GM21360 (cell line): ENCODE results near the gene MS4A6A.
"Not testable (repeated sequence)": the region's sequence is repeated elsewhere in the genome, so short reads cannot be mapped to it uniquely, and the experiment has no call there.

ENCODE experiments used
- ATAC-seq: cut with Tn5 transposase; IDR thresholded peaks from one replicate; pipeline ENCODE4 v1.9.1; 2021; ENCODE audit warnings: mild to moderate bottlenecking, moderate library complexity; ENCODE audit not compliant: unreplicated experiment

Gene MS4A6A

GRCh38 chr11:60130496-60130895 is 52.4 kb downstream of the MS4A6A start:
- no peak for ATAC-seq

DNA sequence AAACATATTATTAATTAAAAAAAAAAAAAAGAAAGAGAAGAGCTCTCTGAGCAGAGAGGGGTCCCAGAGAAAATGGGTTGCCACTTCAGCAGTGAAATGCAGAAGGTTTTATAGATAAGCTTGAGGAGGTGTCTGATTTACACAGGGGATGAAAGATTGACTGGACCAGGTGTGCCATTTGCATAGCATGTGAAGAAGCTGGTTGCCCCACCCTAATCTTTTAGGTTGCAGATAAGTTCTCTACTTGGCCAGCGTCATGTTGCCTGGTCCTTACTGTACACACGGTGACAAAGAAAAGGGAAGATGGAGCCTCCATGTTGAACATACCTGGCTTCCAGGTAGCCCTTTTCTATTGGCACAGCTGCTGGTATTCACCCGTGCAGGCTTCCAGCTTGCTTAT is 53.0 kb downstream of the MS4A6A start:
- no peak for ATAC-seq

DNA sequence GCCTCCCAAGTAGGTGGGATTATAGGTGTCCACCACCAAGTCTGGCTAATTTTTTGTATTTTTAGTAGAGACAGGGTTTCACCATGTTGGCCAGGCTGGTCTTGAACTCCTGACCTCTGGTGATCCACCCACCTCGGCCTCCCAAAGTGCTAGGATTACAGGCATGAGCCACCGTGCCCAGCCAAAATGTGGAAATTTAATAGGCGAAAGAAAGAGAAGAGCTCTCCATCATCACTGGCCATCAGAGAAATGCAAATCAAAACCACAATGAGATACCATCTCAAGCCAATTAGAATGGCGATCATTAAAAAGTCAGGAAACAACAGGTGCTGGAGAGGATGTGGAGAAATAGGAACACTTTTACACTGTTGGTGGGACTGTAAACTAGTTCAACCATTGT is 54.0 kb downstream of the MS4A6A start:
- not testable (repeated sequence) for ATAC-seq

DNA sequence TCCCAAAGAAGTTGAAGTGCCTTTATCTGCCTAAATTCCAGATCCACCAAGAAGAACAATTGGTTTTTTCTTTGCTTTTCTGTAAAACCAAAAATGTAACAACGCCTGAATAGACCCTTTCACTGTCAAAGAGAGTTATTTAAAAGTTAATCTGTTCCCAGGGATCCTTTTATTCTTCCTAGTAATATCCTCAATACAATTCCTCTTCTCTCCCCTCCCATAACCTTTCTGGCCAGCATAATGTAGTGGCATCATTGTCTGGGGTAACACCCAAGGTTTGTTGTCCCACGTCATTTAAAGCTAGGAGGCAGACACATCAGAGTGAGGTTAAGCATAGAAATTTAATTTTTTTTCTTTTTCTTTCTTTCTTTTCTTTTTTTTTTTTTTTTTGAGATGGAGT is 54.5 kb downstream of the MS4A6A start:
- no peak for ATAC-seq

GRCh38 chr11:60127311-60127811 is 55.5 kb downstream of the MS4A6A start:
- no peak for ATAC-seq

- no peak for ATAC-seq
These were observed 56.8 kb downstream of the MS4A6A start for GRCh38 chr11:60125956-60126585.

- no peak for ATAC-seq
These were observed 58.0 kb downstream of the MS4A6A start for GRCh38 chr11:60124802-60125432.
